Vagina (tissue), 2 donors: Measurements from ENCODE around the gene RGL4. TPM values are rescaled to one million over a fixed set of nuclear protein-coding genes. Genes with fewer than 3 reads are reported as not detected.

Experiments used
- DNase-seq, 2 donors: peaks; one replicate each; pipeline ENCODE4 v3.0.0-alpha.2; 2017; ENCODE audit errors: extremely low spot score in 2 of 2
- H3K27ac ChIP-seq: fragments of 200-600 bp; sonication (generic); one replicate; pipeline ENCODE4 v1.5.1; 2019
- H3K27me3 ChIP-seq: fragments of 200-600 bp; sonication (generic); one replicate; pipeline ENCODE4 v1.5.1; 2019
- H3K36me3 ChIP-seq, 2 donors: fragments of 200-600 bp; sonication (generic); one replicate each; pipeline ENCODE4 v1.5.1; 2017 to 2019
- H3K4me1 ChIP-seq: fragments of 200-600 bp; sonication (generic); one replicate; pipeline ENCODE4 v1.5.1; 2019
- H3K4me3 ChIP-seq, 2 donors: fragments of 200-600 bp; sonication (generic); 1 replicate in 1 of 2; 2 replicates in 1 of 2; pipeline ENCODE4 v1.5.1; 2016 to 2019
- H3K9me3 ChIP-seq: fragments of 200-600 bp; sonication (generic); one replicate; pipeline ENCODE4 v1.5.1; 2019
- CTCF ChIP-seq, 3 experiments: fragments of 450-650 bp in 2 of 3; fragments of 200-600 bp in 1 of 3; sonication (generic) in 1 of 3; IDR thresholded peaks; one replicate each; pipeline ENCODE4 v1.5.1; 2017 to 2019; ENCODE audit warnings: antibody characterized with exemption in 3 of 3, mild to moderate bottlenecking in 2 of 3, moderate library complexity in 2 of 3
- POLR2A ChIP-seq, 2 donors: fragments of 450-650 bp; IDR thresholded peaks; one replicate each; pipeline ENCODE4 v1.6.1; 2017; ENCODE audit warnings: antibody characterized with exemption in 2 of 2, mild to moderate bottlenecking in 2 of 2, moderate library complexity in 2 of 2
- POLR2AphosphoS5 ChIP-seq, 2 donors: sonication (generic); formaldehyde crosslinking; IDR thresholded peaks; one replicate each; pipeline ENCODE4 v1.9.0; 2017; ENCODE audit warnings: antibody characterized with exemption in 2 of 2, mild to moderate bottlenecking in 2 of 2, low read depth in 1 of 2; ENCODE audit not compliant: insufficient read depth in 1 of 2
- intact Hi-C: fragments of 100-400 bp; cut with DNase I; formaldehyde crosslinking; loops from one replicate; pipeline ENCODE4 v1.15.1; 2023
- total RNA-seq: library from RNA; depleted of rRNA; stranded (reverse); fragments of >200 nt; gene quantifications from one replicate; pipeline ENCODE4 v1.2.3, GENCODE V29; 2016

Gene RGL4
- total RNA-seq, 1 donor from 2014 or later: not detected

GRCh38 chr22:23709107-23709506 lies 18.3 kb downstream of the RGL4 start:
- no peak overlapping the region for H3K27ac ChIP-seq
- peaks cover 0 to 75% of the 10 kb centered on the region in 2 donors for H3K36me3 ChIP-seq
- DNase-seq: no peak
- no peaks in the 10 kb centered on the region for H3K4me1 ChIP-seq
- no peaks in the 10 kb centered on the region for H3K27me3 ChIP-seq
- no peaks in the 10 kb centered on the region for H3K9me3 ChIP-seq
- TF ChIP-seq POLR2AphosphoS5 (IDR thresholded peaks at IDR 0.05; ENCODE audit: insufficient read depth in 1 of 2, low read depth in 1 of 2) (no peak), CTCF (IDR thresholded peaks at IDR 0.05) (no peak), POLR2A (IDR thresholded peaks at IDR 0.05) (no peak)
- no peak overlapping the region for H3K4me3 ChIP-seq
- intact Hi-C loops: no loop called here

- no peak for TF ChIP-seq CTCF (IDR thresholded peaks at IDR 0.05)
- TF ChIP-seq POLR2AphosphoS5 (IDR thresholded peaks at IDR 0.05; ENCODE audit: insufficient read depth in 1 of 2, low read depth in 1 of 2): no peak
- no peak for TF ChIP-seq POLR2A (IDR thresholded peaks at IDR 0.05)
- Histone ChIP-seq H3K27ac (no peak overlapping the region), H3K36me3 (peaks cover 0 to 55% of the 10 kb centered on the region in 2 donors), H3K27me3 (no peaks in the 10 kb centered on the region), H3K4me1 (peaks cover 10% of the 10 kb centered on the region), H3K4me3 (no peak overlapping the region), H3K9me3 (no peaks in the 10 kb centered on the region)
- intact Hi-C loops: no loop called here
- DNase-seq: no peak
Observed at GRCh38 chr22:23712256-23712655, 21.4 kb downstream of the RGL4 start.

- no peak for DNase-seq
- Histone ChIP-seq H3K36me3 (peaks cover 0 to 47% of the 10 kb centered on the region in 2 donors), H3K4me3 (no peak overlapping the region), H3K9me3 (no peaks in the 10 kb centered on the region), H3K4me1 (peaks cover 15% of the 10 kb centered on the region), H3K27me3 (no peaks in the 10 kb centered on the region), H3K27ac (no peak overlapping the region)
- TF ChIP-seq POLR2AphosphoS5 (IDR thresholded peaks at IDR 0.05; ENCODE audit: insufficient read depth in 1 of 2, low read depth in 1 of 2) (no peak), CTCF (IDR thresholded peaks at IDR 0.05) (no peak), POLR2A (IDR thresholded peaks at IDR 0.05) (no peak)
- intact Hi-C loops: no loop called here
Observed at GRCh38 chr22:23713696-23714595, 23.1 kb downstream of the RGL4 start.

GRCh38 chr22:23714596-23715578 lies 24.1 kb downstream of the RGL4 start:
- Histone ChIP-seq H3K36me3 (peaks cover 0 to 39% of the 10 kb centered on the region in 2 donors), H3K27me3 (no peaks in the 10 kb centered on the region), H3K9me3 (no peaks in the 10 kb centered on the region), H3K4me3 (no peak overlapping the region), H3K27ac (no peak overlapping the region), H3K4me1 (peaks cover 15% of the 10 kb centered on the region)
- intact Hi-C loops: no loop called here
- DNase-seq: no peak
- TF ChIP-seq CTCF (IDR thresholded peaks at IDR 0.05) (no peak), POLR2AphosphoS5 (IDR thresholded peaks at IDR 0.05; ENCODE audit: insufficient read depth in 1 of 2, low read depth in 1 of 2) (no peak), POLR2A (IDR thresholded peaks at IDR 0.05) (no peak)
